SH-SY5Y (cell line): ENCODE measurements around the gene NOXA1.

Experiments used
- GATA2 ChIP-seq: IDR thresholded peaks from 2 replicates; pipeline ENCODE4 v1.6.1; 2011; ENCODE audit warnings: mild to moderate bottlenecking, low read depth, low read length
- GATA3 ChIP-seq: IDR thresholded peaks from 2 replicates; pipeline ENCODE4 v1.6.1; 2011; ENCODE audit warnings: low read depth, mild to moderate bottlenecking, low read length, moderate library complexity

The NOXA1 gene

DNA sequence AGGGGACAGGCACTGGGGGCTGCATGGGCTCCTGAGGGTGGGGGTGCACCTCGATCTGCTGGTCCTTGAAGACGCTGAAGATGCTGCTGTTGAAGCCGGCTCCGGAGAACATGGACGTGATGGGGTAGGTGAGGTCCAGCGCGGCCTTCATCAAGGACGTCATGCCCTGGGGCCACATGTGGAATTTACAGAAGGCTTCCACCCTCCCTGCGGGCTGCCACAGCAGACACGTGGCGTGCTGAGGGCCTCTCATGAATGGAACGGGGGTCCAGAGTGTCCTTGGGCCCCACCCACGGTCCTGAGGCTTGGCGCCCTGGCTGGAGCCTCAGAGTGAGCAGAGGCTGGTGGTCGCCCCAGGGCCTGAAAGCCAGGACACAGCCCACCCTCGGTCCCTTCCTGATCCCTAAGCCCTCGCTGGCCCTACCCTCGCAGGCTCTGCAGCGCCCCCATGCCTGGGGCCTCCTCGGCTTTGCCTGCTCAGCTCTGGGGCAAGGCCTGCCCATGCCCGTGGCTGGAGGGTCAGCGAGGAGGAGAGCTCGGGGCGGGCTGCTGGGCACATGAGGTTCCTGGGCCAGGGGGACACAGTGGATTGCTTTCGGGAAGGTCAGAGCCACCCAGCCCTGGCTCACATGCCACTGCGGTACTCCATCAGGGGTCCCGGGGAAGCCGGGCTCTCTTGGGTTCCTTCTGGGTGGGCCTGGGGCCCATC lies 41.3 kb downstream of the NOXA1 start:
- TF ChIP-seq GATA2 = no peak
- no peak for TF ChIP-seq GATA3

DNA sequence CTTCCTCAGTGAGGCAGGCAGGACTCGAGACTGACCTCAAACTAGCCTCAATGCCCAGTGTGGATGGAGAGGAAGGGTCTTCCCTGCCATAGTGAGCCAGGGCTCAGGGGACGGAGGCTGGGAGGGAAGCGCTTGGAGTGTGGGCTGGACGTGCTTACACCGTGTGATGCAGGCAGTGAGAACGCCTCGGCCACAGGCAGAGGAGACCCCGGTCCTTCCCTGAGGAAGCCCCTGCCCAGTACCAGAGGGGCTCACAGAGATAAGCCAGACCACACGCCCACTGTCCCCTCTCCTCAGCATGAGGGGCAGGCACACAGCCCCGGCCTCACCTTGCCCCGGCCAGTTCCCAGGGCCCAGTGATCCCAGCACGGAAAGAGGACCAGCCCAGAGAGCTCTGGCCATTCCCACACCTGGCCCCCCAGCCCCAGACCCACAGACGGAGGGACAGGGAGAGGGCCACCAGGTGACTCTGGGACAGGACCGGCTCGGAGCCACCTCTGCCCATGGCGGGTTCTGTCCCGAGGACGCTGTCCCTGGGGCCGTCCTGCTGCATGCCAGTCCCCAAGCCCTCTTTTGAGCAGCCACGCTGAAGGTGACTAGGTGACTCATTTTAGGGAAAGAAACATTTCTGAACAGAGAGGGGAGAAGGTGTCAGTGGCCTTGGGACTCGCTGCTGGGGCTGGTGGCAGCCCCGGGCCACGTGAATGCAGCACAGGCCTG lies 42.0 kb downstream of the NOXA1 start:
- TF ChIP-seq GATA3 (no peak), GATA2 (no peak)

GRCh38 chr9:137465720-137466388 lies 42.7 kb downstream of the NOXA1 start:
- TF ChIP-seq GATA3 (no peak), GATA2 (no peak)

DNA sequence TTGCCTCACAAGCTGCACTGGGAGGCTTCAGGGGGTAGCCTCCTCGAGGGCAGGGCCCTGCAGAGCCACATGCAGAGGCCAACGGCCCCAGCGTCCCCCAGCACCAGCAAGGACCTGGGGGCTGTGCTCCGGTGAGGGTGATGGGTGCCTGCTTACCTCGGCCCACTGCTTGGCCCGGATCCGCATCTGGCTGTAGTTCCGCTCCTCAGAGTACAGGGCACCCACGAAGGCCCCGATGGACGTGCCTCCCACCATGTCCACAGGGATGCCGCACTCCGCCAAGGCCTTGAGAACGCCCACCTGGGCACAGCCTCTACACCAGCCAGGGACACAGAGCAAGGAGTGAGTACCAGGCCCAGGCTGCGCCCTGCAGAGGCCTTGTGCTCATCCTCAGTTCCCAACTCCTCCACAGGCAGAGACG lies 44.0 kb downstream of the NOXA1 start:
- TF ChIP-seq GATA3 (no peak), GATA2 (no peak)

DNA sequence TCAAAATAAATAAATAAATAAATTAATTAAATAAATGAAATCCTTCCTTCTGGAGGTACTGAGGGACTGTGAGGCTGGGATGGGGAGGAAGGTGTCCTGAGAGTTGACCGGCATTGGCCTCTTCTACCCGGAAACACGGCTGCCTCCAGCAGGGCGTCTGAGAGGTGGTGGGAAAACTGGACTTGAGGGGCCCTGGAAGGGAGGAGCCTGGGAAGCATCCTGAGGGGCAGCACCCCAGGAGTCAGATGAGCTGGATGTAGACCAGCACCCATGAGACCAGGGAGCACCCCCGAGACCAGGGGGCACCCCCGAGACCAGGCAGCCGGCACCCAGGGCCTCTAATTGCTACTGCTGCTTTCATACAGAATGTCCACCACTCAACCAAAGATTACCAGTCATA lies 44.7 kb downstream of the NOXA1 start:
- no peak for TF ChIP-seq GATA2
- TF ChIP-seq GATA3 = no peak

GRCh38 chr9:137470785-137471184 lies 47.6 kb downstream of the NOXA1 start:
- TF ChIP-seq GATA2 (no peak), GATA3 (no peak)

DNA sequence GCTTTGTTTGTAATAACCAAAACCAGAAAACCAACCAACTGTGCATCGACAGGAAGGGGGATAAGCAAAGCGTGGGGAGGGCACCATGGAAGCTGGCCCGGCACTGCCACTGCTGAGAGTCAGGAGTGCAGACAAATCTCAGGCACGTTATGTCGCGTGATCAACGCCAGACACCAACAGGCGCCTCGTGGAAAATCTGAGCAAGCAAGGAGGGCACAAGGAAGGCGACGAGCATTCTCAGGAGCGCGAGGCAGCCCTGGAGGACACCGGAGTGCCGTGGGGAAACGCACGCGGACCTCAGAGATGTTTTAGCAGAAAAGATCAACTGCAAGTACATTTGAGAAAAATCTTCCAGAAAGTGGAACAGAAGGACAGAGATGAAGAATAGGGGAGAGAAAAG lies 51.1 kb downstream of the NOXA1 start:
- TF ChIP-seq GATA2 (no peak), GATA3 (no peak)

- TF ChIP-seq GATA2 = no peak
- no peak for TF ChIP-seq GATA3
Observed at GRCh38 chr9:137475666-137476065, 52.5 kb downstream of the NOXA1 start.

DNA sequence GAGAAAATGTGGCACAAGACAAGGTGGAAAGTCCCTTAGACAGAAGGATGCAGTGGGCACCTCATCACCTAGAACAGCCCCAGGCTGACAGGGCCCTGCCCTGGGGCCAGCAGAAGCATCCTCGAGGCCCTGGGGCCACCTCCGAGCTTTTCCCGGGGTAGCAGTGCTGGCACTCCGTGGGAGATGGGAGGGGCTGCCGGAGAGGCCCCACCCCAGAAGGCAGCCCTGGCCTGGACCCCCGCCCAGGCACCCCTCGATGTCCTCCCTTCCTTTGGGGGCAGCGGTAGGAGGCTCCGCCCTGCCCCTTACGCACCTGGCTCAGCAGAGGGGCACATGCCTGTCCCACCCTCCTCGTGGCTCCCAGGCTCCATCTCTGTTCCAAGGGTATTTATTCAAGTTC lies 53.7 kb downstream of the NOXA1 start:
- TF ChIP-seq GATA2 (no peak), GATA3 (no peak)

GRCh38 chr9:137477778-137478612 lies 54.8 kb downstream of the NOXA1 start:
- TF ChIP-seq GATA2 (no peak), GATA3 (no peak)

GRCh38 chr9:137478613-137478961 lies 55.4 kb downstream of the NOXA1 start:
- TF ChIP-seq GATA2 (no peak), GATA3 (no peak)

GRCh38 chr9:137478962-137479861 lies 56.0 kb downstream of the NOXA1 start:
- TF ChIP-seq GATA2 (peak; percentile 43), GATA3 (no peak)
